Measurements from ENCODE around the gene SLC6A18. TPM values are rescaled to one million over a fixed set of nuclear protein-coding genes. Genes with fewer than 3 reads are reported as not detected.
A peak's percentile ranks its signal among the peaks of the same experiment; 100 is the strongest.

Gene SLC6A18
- total and polyA plus RNA-seq, 5 donors from 2014 or later, result not detected

DNA sequence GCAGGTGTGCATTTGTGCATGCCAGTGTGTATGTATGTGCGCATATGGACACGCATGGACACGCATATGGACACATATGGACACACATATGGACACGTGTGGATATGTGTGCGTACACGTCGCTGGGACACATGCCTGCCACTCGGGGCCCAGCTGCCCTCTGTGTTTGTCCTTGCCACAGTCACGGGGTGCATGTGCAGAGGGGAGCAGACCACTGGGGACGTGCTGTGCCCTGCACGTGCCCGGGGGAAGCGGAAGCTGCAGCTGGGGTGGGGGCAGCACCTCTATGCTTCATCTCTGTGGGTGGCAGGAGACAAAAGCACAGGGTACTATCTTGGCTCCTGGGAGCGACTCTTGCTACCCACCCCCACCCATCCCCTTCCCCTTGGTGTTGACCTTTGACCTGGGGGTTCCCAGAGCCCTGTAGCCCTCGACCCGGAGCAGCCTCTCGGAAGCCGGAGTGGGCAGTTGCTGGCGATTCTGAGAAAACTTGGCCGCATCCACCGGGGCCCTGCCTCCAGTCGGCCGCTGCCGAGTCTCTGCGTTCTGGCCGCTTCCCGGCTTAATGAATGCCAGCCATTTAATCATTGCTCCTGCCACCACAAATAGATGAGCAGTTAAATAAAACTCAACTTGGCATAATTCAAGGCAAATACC is 2.4 kb upstream of the SLC6A18 start:
- H3K27me3 Mint-ChIP-seq, result peaks cover 7% of the 10 kb centered on the region
- H3K9me3 ChIP-seq (ENCODE audit: control insufficient read depth in 2 of 2, low read length in 2 of 2), result no peaks in the 10 kb centered on the region
- peaks cover 0 to 4% (median 0%) of the 10 kb centered on the region in 4 donors for H3K4me1 Mint-ChIP-seq
- H3K9me3 Mint-ChIP-seq, result peaks cover 0 to 2% (median 0%) of the 10 kb centered on the region in 7 donors
- no peaks in the 10 kb centered on the region for H3K4me1 ChIP-seq (ENCODE audit: control insufficient read depth, insufficient read depth, low read length, poor library complexity, severe bottlenecking)
- no peak overlapping the region for H3K4me3 Mint-ChIP-seq
- no peaks in the 10 kb centered on the region for H3K27me3 ChIP-seq (ENCODE audit: control insufficient read depth, insufficient read depth, low read length)
- no peaks in the 10 kb centered on the region for H3K36me3 ChIP-seq (ENCODE audit: control insufficient read depth, insufficient read depth, low read length)
- no peak overlapping the region for H3K27ac Mint-ChIP-seq
- DNase-seq (no peak), ATAC-seq (ENCODE audit: low read depth in 2 of 2) (no peak)
- no peak overlapping the region for H3K27ac ChIP-seq (ENCODE audit: insufficient read depth, low read length, poor library complexity, severe bottlenecking)
- no peaks in the 10 kb centered on the region for H3K36me3 Mint-ChIP-seq
- no peak overlapping the region for H3K4me3 ChIP-seq (ENCODE audit: low read depth, low read length)

DNA sequence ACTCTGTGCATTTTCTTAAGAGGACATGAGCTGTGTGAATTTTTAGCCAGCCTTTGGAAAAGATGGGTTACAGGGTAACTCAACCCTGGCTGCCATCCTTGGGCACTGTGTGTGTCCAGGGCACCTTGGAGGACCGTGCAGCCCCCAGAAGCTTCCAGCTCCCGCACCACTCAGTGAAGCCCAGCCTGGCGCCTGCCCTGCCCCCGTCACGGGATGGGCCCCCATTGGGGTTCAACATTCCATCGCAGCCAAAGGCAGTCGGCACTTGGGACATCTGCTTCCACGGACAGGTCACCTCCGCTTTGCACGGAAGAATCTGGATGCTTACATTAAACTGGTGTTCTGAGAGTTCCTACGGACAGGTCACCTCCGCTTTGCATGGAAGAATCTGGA is 1.9 kb upstream of the SLC6A18 start:
- H3K9me3 ChIP-seq (ENCODE audit: control insufficient read depth in 2 of 2, low read length in 2 of 2), result no peaks in the 10 kb centered on the region
- H3K27me3 ChIP-seq (ENCODE audit: control insufficient read depth, insufficient read depth, low read length), result no peaks in the 10 kb centered on the region
- Mint-ChIP-seq H3K27ac (no peak overlapping the region), H3K27me3 (peaks cover 8% of the 10 kb centered on the region), H3K4me3 (no peak overlapping the region), H3K9me3 (peaks cover 0 to 2% (median 0%) of the 10 kb centered on the region in 7 donors), H3K4me1 (peaks cover 0 to 5% (median 0%) of the 10 kb centered on the region in 4 donors), H3K36me3 (no peaks in the 10 kb centered on the region)
- no peak overlapping the region for H3K27ac ChIP-seq (ENCODE audit: insufficient read depth, low read length, poor library complexity, severe bottlenecking)
- no peaks in the 10 kb centered on the region for H3K36me3 ChIP-seq (ENCODE audit: control insufficient read depth, insufficient read depth, low read length)
- ATAC-seq (ENCODE audit: low read depth in 2 of 2) (no peak), DNase-seq (no peak)
- H3K4me1 ChIP-seq (ENCODE audit: control insufficient read depth, insufficient read depth, low read length, poor library complexity, severe bottlenecking), result no peaks in the 10 kb centered on the region
- H3K4me3 ChIP-seq (ENCODE audit: low read depth, low read length), result no peak overlapping the region

GRCh38 chr5:1224631-1225030 is 550 bp upstream of the SLC6A18 start:
- no peaks in the 10 kb centered on the region for H3K4me1 ChIP-seq (ENCODE audit: control insufficient read depth, insufficient read depth, low read length, poor library complexity, severe bottlenecking)
- no peak overlapping the region for H3K4me3 ChIP-seq (ENCODE audit: low read depth, low read length)
- ATAC-seq (ENCODE audit: low read depth in 2 of 2) (no peak), DNase-seq (no peak)
- Mint-ChIP-seq H3K27ac (no peak overlapping the region), H3K36me3 (no peaks in the 10 kb centered on the region), H3K4me3 (no peak overlapping the region), H3K27me3 (peaks cover 14% of the 10 kb centered on the region), H3K9me3 (peaks cover 0 to 2% (median 0%) of the 10 kb centered on the region in 7 donors), H3K4me1 (peaks cover 0 to 9% (median 0%) of the 10 kb centered on the region in 4 donors)
- H3K36me3 ChIP-seq (ENCODE audit: control insufficient read depth, insufficient read depth, low read length), result no peaks in the 10 kb centered on the region
- no peak overlapping the region for H3K27ac ChIP-seq (ENCODE audit: insufficient read depth, low read length, poor library complexity, severe bottlenecking)
- no peaks in the 10 kb centered on the region for H3K9me3 ChIP-seq (ENCODE audit: control insufficient read depth in 2 of 2, low read length in 2 of 2)
- H3K27me3 ChIP-seq (ENCODE audit: control insufficient read depth, insufficient read depth, low read length), result no peaks in the 10 kb centered on the region

- H3K27ac Mint-ChIP-seq, result no peak overlapping the region
- no peaks in the 10 kb centered on the region for H3K9me3 Mint-ChIP-seq
- no peaks in the 10 kb centered on the region for H3K36me3 Mint-ChIP-seq
- H3K4me1 Mint-ChIP-seq, result peaks cover 0 to 9% (median 0%) of the 10 kb centered on the region in 4 donors
- Histone ChIP-seq H3K9me3 (ENCODE audit: control insufficient read depth in 2 of 2, low read length in 2 of 2) (no peaks in the 10 kb centered on the region), H3K4me1 (ENCODE audit: control insufficient read depth, insufficient read depth, low read length, poor library complexity, severe bottlenecking) (no peaks in the 10 kb centered on the region), H3K4me3 (ENCODE audit: low read depth, low read length) (no peak overlapping the region), H3K27ac (ENCODE audit: insufficient read depth, low read length, poor library complexity, severe bottlenecking) (no peak overlapping the region), H3K27me3 (ENCODE audit: control insufficient read depth, insufficient read depth, low read length) (no peaks in the 10 kb centered on the region), H3K36me3 (ENCODE audit: control insufficient read depth, insufficient read depth, low read length) (no peaks in the 10 kb centered on the region)
- DNase-seq (no peak), ATAC-seq (ENCODE audit: low read depth in 2 of 2) (no peak)
- peaks cover 19% of the 10 kb centered on the region for H3K27me3 Mint-ChIP-seq
- no peak overlapping the region for H3K4me3 Mint-ChIP-seq
These were observed 1.1 kb downstream of the SLC6A18 start for GRCh38 chr5:1226231-1226630.

- Histone ChIP-seq H3K27me3 (ENCODE audit: control insufficient read depth, insufficient read depth, low read length) (no peaks in the 10 kb centered on the region), H3K36me3 (ENCODE audit: control insufficient read depth, insufficient read depth, low read length) (no peaks in the 10 kb centered on the region), H3K4me3 (ENCODE audit: low read depth, low read length) (no peak overlapping the region), H3K27ac (ENCODE audit: insufficient read depth, low read length, poor library complexity, severe bottlenecking) (no peak overlapping the region), H3K9me3 (ENCODE audit: control insufficient read depth in 2 of 2, low read length in 2 of 2) (no peaks in the 10 kb centered on the region), H3K4me1 (ENCODE audit: control insufficient read depth, insufficient read depth, low read length, poor library complexity, severe bottlenecking) (no peaks in the 10 kb centered on the region)
- peaks cover 19% of the 10 kb centered on the region for H3K27me3 Mint-ChIP-seq
- no peaks in the 10 kb centered on the region for H3K36me3 Mint-ChIP-seq
- no peak overlapping the region for H3K4me3 Mint-ChIP-seq
- H3K4me1 Mint-ChIP-seq, result peaks cover 0 to 9% (median 0%) of the 10 kb centered on the region in 4 donors
- no peak for ATAC-seq (ENCODE audit: low read depth in 2 of 2)
- DNase-seq, result no peak
- no peaks in the 10 kb centered on the region for H3K9me3 Mint-ChIP-seq
- no peak overlapping the region for H3K27ac Mint-ChIP-seq
These were observed 1.8 kb downstream of the SLC6A18 start for GRCh38 chr5:1226839-1227581.

- no peaks in the 10 kb centered on the region for H3K27me3 ChIP-seq (ENCODE audit: control insufficient read depth, insufficient read depth, low read length)
- Mint-ChIP-seq H3K27ac (no peak overlapping the region), H3K36me3 (no peaks in the 10 kb centered on the region), H3K4me3 (peak overlapping the region in 1 of 4 donors; percentile 31), H3K9me3 (no peaks in the 10 kb centered on the region), H3K27me3 (peaks cover 19% of the 10 kb centered on the region), H3K4me1 (peaks cover 0 to 9% (median 0%) of the 10 kb centered on the region in 4 donors)
- ATAC-seq (ENCODE audit: low read depth in 2 of 2) (no peak), DNase-seq (peak in 1 of 3 donors; percentile 30)
- H3K27ac ChIP-seq (ENCODE audit: insufficient read depth, low read length, poor library complexity, severe bottlenecking), result no peak overlapping the region
- no peaks in the 10 kb centered on the region for H3K9me3 ChIP-seq (ENCODE audit: control insufficient read depth in 2 of 2, low read length in 2 of 2)
- no peaks in the 10 kb centered on the region for H3K4me1 ChIP-seq (ENCODE audit: control insufficient read depth, insufficient read depth, low read length, poor library complexity, severe bottlenecking)
- H3K36me3 ChIP-seq (ENCODE audit: control insufficient read depth, insufficient read depth, low read length), result no peaks in the 10 kb centered on the region
- no peak overlapping the region for H3K4me3 ChIP-seq (ENCODE audit: low read depth, low read length)
These were observed 2.5 kb downstream of the SLC6A18 start for GRCh38 chr5:1227667-1228066.

- DNase-seq (no peak), ATAC-seq (ENCODE audit: low read depth in 2 of 2) (no peak)
- H3K36me3 Mint-ChIP-seq, result no peaks in the 10 kb centered on the region
These were observed 2.9 kb downstream of the SLC6A18 start for GRCh38 chr5:1228120-1228519.

More at GRCh38 chr5:1228120-1228519, 2.9 kb downstream of the SLC6A18 start:
- H3K4me1 ChIP-seq (ENCODE audit: control insufficient read depth, insufficient read depth, low read length, poor library complexity, severe bottlenecking), result no peaks in the 10 kb centered on the region
- no peak overlapping the region for H3K27ac Mint-ChIP-seq
- peak overlapping the region in 1 of 4 donors; percentile 31 for H3K4me3 Mint-ChIP-seq
- H3K4me3 ChIP-seq (ENCODE audit: low read depth, low read length), result no peak overlapping the region
- H3K4me1 Mint-ChIP-seq, result peaks cover 0 to 9% (median 0%) of the 10 kb centered on the region in 4 donors
- H3K27me3 Mint-ChIP-seq, result peaks cover 19% of the 10 kb centered on the region
- H3K27me3 ChIP-seq (ENCODE audit: control insufficient read depth, insufficient read depth, low read length), result no peaks in the 10 kb centered on the region
- H3K9me3 ChIP-seq (ENCODE audit: control insufficient read depth in 2 of 2, low read length in 2 of 2), result no peaks in the 10 kb centered on the region
- no peaks in the 10 kb centered on the region for H3K36me3 ChIP-seq (ENCODE audit: control insufficient read depth, insufficient read depth, low read length)
- H3K9me3 Mint-ChIP-seq, result no peaks in the 10 kb centered on the region
- no peak overlapping the region for H3K27ac ChIP-seq (ENCODE audit: insufficient read depth, low read length, poor library complexity, severe bottlenecking)
